Astrocyte of the spinal cord (primary cell): ENCODE measurements around the gene NXPH1.

ENCODE experiments used
- DNase-seq: peaks from one replicate; pipeline ENCODE4 v3.0.0; 2011; ENCODE audit warnings: low read depth, low spot score
- H3K4me3 ChIP-seq: 2 replicates; pipeline ENCODE4 v1.5.1; 2011; ENCODE audit warnings: low read depth, mild to moderate bottlenecking, low read length, moderate library complexity
- in situ Hi-C: cut with HindIII; loops from 2 replicates; pipeline ENCODE4 v1.10.0; 2017; ENCODE audit warnings: low sequenced_read_pairs
- TF ChIP-seq, protein P1 (sequence below): IDR thresholded peaks from 2 replicates; pipeline ENCODE4 v1.5.1; 2012; ENCODE audit warnings: low read depth, mild to moderate bottlenecking, low read length, inconsistent platforms

The NXPH1 gene

DNA sequence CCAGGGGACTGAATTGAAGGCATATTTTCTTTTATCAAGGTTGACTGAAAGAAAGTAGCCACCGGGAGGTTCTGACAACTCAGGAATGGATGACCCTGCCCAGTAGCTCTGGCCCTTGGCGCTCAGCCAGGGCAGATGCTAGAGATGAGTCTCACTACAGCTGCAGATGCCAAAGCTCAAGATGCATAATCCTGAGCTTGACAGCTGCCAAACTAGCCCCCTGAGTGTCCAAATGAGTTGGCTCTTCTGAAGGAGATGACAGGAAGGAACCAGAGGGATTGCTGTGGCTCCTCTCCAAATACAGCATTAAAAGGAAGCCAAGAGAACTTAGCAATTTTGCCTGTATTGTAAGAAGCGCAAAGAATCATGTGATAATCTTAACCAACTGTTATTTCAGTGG, 78.4 kb downstream of the NXPH1 start:
- in situ Hi-C loops, result no loop called here
- no peak overlapping the region for H3K4me3 ChIP-seq
- DNase-seq, result no peak
- TF ChIP-seq, protein P1, sequence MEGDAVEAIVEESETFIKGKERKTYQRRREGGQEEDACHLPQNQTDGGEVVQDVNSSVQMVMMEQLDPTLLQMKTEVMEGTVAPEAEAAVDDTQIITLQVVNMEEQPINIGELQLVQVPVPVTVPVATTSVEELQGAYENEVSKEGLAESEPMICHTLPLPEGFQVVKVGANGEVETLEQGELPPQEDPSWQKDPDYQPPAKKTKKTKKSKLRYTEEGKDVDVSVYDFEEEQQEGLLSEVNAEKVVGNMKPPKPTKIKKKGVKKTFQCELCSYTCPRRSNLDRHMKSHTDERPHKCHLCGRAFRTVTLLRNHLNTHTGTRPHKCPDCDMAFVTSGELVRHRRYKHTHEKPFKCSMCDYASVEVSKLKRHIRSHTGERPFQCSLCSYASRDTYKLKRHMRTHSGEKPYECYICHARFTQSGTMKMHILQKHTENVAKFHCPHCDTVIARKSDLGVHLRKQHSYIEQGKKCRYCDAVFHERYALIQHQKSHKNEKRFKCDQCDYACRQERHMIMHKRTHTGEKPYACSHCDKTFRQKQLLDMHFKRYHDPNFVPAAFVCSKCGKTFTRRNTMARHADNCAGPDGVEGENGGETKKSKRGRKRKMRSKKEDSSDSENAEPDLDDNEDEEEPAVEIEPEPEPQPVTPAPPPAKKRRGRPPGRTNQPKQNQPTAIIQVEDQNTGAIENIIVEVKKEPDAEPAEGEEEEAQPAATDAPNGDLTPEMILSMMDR, result no peak

DNA sequence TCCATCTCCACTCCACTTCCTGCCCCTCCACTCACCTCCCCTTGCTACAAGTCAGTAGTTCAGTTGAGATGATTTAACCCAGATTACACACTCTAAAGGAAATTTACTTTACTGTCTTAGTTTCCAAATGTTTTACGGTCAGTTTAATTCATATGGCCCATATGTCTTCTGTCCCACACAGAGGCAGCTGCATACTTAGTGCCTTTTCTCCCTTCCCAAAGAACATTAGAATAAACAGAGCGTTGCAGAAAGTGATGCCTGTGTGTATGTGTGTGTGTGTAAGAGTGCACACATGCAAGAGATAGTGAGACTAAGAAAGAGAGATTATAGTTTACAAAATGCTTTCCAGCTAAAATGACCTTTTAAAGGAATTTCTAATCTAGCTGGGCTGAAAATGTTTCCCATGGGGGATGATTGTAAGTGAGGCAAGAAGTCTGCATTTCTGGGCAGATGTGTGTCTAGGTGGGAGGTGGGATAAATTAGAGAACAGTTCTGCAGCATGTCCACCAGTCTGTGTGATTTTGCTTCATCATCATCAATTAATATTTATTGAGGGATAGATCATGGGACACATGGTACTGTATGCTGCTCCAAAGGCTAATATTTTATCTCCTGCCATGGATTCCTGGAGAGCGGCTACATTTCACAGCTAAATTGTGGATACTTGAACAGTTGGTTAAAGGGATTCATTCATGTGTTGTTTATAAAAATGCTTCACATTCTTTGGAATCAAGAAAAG, 81.5 kb downstream of the NXPH1 start:
- DNase-seq, result no peak
- no peak overlapping the region for H3K4me3 ChIP-seq
- in situ Hi-C loops, result no loop called here
- TF ChIP-seq, protein P1, result no peak

DNA sequence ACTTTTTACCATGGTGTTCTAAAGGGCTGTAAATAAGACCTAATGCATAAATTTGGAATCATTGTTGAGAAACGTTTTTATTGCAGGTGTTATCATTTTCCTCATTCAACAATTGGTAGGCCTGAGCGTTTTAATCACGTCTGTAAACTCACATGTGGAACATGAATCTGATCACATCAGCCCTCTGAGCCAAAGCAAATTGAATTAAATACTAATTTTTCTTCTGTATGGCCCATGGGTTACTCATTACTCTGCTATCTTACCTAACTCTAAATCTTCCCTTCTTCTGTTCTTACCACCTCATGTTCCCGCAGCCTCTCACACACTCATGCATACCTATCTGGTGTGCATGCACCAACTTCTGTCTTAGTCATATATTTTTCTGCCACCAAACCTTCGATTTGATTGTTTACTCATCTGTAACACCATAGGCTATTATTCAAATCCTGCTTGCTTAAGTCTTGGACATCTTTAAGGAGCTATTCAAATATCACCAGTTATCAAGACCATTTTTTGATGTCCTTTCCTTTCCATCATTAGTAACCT, 82.3 kb downstream of the NXPH1 start:
- in situ Hi-C loops, result no loop called here
- TF ChIP-seq, protein P1, result no peak
- no peak for DNase-seq
- H3K4me3 ChIP-seq, result no peak overlapping the region

DNA sequence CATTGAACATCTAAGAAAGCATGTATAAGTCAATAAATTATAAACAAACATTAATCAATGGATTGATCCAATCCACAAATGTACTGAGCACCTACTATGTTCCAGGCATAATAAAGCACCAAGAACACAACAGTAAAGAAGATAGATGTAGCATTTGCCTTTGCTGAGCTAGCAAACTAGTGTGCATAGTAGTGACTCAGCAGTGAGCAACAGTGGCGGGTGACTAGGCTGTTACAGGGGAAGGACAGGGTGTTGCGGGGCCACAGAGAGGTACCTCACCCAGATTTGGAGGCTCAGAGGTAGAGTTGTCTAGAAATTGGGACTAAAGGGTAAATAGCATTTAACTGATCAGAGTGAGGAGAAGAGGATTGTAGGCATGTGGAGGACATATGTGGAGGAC, 83.6 kb downstream of the NXPH1 start:
- TF ChIP-seq, protein P1, result no peak
- in situ Hi-C loops, result no loop called here
- DNase-seq, result no peak
- no peak overlapping the region for H3K4me3 ChIP-seq

DNA sequence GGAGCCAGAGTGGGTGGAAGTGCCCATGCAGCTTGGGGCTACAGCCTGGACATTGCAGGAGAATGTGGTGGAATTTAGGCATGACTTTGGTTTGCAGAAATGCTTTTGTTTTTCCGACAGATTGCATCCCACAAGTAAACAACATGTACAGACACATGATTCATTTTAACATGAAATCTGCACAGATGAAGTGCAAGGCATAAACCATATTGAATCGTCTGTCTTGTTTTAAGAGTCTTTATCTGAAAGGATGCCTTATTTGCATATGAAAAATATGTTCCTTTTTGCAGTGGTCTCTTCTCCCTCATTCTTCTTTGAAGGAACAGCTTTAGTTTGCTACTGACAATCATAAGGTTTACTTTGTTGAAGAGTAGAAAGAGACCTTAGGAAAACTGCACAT, 94.9 kb downstream of the NXPH1 start:
- DNase-seq, result no peak
- H3K4me3 ChIP-seq, result no peak overlapping the region
- in situ Hi-C loops, result no loop called here
- TF ChIP-seq, protein P1, result no peak

DNA sequence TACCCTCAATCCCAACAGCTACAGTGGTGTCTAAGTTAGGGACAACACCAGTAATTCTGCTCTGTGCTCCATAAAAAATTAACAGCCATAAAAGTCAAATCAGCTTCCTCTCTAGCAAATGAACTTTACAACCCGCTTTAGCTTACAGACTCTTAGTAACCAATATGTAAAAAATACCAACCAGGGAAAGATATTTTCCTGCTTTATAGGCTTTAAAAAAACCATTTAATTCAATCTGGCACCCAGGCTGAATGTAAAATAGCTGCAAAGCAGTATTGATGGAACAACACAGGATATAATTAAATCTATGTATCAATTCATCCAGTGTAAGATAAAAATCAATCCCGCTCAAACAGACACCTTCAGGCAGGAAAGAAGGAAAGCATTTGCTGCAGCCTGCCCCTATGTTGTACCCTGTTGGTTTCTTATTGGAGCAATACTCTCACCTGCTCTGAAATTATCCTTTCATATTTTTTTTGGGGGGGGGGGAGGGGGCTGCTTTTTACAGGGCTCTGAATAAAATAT, 98.6 kb downstream of the NXPH1 start:
- no peak for DNase-seq
- TF ChIP-seq, protein P1, result no peak
- H3K4me3 ChIP-seq, result no peak overlapping the region
- in situ Hi-C loops, result no loop called here
